HG03060 (cell line): Measurements from ENCODE around the gene ZMIZ1.

ENCODE experiments used
- ATAC-seq: cut with Tn5 transposase; IDR thresholded peaks from one replicate; pipeline ENCODE4 v1.9.1; 2021; ENCODE audit warnings: low read depth, moderate number of reproducible peaks; ENCODE audit not compliant: unreplicated experiment

ZMIZ1 gene

DNA sequence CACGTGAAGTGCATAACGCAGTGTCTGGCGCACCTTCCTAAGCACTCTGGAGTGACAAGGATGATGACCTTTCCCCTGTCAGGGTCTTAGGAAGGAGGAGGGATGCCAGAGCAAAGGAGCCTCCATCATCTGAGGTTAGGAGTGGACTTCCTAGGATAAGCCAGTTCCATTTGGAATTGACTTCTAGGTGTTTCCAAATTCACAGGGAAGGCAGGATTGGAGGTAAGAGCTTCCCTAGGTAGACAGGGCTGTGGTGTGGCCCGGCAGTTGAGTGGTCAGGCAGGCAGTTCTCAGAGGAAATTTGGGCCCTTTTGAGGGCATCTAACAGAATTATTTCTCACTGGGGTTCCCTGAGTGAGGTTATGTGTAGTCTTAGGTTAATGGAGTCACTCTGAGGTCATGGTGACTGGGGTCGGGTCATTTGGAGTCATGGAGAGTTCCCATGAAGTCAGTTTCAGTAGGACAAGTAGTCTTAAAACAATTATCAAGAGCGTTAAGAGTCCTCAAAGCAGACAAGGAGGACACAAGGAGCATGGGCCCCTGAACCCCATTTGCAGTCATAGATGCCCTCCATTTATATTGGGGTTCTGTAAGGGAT, 286.8 kb downstream of the ZMIZ1 start:
- no peak for ATAC-seq

DNA sequence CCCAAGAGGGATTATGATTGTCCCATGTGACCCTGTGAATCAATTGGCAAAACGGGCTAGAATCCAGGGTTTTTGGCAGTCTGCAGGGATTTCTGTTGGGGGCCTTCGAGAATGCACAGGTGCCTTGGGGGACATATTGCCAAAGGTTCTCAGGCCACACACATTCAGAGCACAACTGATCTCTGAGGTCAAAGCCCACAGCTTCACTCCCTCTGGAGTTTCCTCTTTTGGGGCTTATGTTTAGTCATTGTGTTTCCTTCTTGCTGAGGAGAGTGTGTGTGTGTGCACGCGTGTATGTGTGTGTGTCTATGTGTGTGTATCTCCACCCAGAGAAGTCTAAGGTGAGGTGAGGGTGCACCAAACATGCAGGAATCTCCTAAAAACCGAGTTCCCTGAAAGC, 287.3 kb downstream of the ZMIZ1 start:
- ATAC-seq, result no peak

DNA sequence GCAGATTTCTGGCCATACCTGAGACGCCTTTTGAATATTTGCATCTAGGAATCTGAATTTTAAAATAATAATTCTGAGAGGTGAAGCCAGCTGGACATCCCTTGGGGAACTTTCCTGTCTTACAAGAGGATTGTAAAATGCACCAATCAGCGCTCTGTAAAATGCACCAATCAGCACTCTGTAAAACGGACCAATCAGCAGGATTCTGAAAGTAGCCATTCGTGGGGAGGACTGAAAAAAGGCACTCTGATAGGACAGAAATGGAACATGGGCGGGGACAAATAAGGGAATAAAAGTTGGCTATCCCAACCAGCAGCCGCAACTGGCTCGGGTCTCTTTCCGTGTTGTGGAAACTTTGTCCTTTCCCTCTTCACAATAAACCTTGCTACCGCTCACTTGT, 288.4 kb downstream of the ZMIZ1 start:
- ATAC-seq, result no peak

DNA sequence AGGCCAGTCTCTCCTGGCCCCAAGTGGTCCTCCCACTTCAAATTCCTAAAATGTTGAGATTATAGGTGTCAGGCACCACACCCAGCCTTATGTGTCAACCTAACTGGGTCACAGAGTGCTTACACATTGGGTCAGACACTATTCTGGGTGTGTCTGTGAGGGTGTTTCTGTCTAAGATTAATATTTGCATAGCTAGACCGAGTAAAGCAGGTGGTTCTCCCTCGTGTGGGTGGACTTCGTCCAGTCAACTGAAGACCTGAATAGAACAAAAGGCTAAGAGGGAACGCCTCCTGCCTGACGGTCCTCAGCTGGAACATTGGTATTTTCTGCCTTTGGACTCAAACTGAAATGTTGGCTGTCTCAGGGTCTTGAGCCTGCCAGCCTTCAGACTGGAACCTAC, 290.0 kb downstream of the ZMIZ1 start:
- no peak for ATAC-seq

DNA sequence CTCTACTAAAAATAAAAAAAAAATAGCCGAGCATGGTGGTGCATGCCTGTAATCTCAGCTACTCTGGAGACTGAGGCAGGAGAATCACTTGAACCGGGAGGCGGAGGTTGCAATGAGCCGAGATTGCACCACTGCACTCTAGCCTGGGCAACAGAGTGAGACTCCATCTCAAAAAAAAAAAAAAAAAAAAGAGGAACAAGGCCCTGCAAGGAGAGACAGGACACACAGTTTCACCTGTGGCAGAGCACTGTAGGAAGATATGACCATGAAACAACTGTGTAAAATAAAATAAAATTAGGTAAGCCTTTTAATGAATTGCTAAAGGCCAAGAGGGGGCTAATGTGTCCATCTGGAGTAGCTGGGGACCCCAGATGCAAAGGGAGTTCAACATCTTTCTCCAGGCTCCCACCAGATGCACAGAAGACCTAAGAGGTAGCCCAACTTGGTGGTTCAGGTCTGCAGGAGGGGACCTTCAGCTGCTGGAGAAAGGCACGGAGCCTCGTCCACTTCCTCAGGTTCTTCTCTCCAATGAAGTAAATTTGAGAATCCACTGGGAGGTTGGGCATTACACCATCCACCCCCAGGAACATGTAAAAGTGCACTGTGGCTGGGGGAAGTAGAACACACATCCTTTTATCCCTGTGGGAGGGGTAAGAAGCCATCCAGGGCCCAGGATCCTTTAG, 291.2 kb downstream of the ZMIZ1 start:
- ATAC-seq, result no peak

DNA sequence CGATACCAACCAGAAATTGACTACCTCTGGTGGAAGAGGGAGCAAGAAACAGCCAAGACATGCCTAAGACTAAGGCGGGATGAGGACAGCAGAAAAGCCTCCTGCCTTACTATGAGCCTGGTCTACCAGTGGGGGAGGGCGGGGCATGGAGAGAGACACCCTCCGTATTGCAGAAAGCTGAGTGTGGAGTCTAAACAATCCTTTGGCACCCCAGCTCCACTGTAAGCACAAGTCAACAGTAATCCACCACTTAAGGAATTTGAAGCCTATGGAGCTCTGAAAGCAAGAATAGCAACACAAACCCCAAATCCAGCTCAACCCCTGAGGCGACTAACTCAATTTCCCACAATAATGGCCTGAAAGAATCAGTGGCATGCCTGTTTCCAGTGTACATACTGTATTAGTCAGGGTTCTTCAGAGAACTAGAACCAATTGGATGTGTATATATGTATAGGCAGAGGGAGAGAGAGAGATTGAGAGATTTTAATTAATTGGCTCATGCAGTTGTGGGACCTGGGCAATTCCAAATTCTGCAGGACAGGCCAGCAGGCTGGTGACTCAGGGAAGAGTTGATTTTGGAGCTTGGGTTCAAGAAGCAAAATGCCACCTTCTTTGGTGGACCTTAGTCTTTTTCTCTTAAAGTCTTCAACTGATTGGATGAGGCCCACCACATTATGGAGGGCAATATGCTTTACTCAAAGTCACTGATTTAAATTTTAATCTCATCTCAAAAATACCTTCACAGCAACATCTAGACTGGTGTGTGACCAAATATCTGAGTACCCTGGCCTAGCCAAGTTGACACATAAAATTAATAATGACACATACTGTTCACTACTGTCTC, 292.0 kb downstream of the ZMIZ1 start:
- no peak for ATAC-seq

DNA sequence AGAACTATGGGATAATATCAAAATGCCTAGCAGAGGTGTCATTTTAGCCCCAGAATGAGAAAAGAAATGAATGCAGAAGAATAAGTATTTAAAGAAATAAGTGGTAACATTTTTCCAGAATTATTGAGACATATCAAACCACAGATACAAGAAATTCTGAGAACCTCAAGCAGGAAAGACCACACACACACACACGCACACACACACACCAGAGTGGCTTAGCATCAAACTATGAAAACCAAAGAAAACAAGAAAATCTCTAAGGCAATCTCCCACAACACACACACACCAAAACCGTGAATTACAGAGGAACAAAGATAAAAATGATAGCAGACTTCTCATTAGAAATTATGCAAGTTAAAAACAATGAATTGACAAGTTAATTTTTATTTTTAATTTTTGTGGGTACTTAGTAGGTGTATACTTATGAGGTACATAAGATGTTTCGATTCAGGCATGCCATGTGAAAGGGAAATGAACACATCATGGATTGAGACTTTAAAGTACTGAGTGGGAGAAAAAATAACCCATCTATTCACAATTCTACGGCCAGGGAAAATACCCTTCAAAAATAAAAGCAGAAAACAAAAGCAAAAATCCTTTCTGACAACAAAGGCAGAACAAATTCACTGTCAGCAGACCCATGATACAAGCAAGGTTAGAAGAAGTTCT, 293.1 kb downstream of the ZMIZ1 start:
- no peak for ATAC-seq
